ENCODE data around the gene FAR2. TPM values are rescaled to one million over a fixed set of nuclear protein-coding genes. Genes with fewer than 3 reads are reported as not detected.

FAR2 gene
- total RNA-seq, 2 donors from 2014 or later = 3.0 to 10.0 TPM

GRCh38 chr12:29158115-29158763, 9.2 kb downstream of the FAR2 start:
- Histone ChIP-seq H3K4me3 (no peak overlapping the region), H3K27me3 (no peaks in the 10 kb centered on the region), H3K9me3 (no peaks in the 10 kb centered on the region), H3K4me1 (peaks cover 0 to 22% of the 10 kb centered on the region in 2 donors), H3K36me3 (no peaks in the 10 kb centered on the region), H3K27ac (peak overlapping the region in 1 of 2 donors; percentile 40)
- no peak for DNase-seq (ENCODE audit: low spot score)
- TF ChIP-seq, protein P1, sequence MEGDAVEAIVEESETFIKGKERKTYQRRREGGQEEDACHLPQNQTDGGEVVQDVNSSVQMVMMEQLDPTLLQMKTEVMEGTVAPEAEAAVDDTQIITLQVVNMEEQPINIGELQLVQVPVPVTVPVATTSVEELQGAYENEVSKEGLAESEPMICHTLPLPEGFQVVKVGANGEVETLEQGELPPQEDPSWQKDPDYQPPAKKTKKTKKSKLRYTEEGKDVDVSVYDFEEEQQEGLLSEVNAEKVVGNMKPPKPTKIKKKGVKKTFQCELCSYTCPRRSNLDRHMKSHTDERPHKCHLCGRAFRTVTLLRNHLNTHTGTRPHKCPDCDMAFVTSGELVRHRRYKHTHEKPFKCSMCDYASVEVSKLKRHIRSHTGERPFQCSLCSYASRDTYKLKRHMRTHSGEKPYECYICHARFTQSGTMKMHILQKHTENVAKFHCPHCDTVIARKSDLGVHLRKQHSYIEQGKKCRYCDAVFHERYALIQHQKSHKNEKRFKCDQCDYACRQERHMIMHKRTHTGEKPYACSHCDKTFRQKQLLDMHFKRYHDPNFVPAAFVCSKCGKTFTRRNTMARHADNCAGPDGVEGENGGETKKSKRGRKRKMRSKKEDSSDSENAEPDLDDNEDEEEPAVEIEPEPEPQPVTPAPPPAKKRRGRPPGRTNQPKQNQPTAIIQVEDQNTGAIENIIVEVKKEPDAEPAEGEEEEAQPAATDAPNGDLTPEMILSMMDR (IDR thresholded peaks at IDR 0.05) = no peak

DNA sequence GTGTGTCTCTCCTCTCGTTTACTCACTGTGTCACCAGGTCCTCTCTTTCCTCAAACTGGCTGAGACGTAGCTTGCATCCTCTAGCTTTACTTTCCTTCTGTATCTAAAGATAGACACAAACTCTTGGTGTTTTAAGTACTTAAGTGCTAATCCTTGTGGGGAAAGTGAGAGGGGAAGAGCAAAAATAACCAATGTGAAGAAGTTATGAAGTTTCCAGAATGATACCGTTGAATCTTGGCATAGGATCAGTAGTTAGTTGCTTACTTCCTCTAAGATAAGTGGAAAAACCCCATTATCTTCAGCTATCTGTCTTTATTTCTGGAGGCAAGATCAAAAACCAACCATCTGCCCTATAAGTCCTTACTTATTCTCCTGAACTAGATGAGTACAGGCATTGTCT, 10.6 kb downstream of the FAR2 start:
- no peaks in the 10 kb centered on the region for H3K9me3 ChIP-seq
- DNase-seq (ENCODE audit: low spot score) = no peak
- no peak overlapping the region for H3K4me3 ChIP-seq
- peaks cover 0 to 28% of the 10 kb centered on the region in 2 donors for H3K4me1 ChIP-seq
- H3K27ac ChIP-seq = no peak overlapping the region
- TF ChIP-seq, protein P1 (IDR thresholded peaks at IDR 0.05) = no peak
- no peaks in the 10 kb centered on the region for H3K36me3 ChIP-seq
- no peaks in the 10 kb centered on the region for H3K27me3 ChIP-seq

- TF ChIP-seq, protein P1 (IDR thresholded peaks at IDR 0.05) = no peak
- H3K4me3 ChIP-seq = no peak overlapping the region
- no peak for DNase-seq (ENCODE audit: low spot score)
- peaks cover 0 to 25% of the 10 kb centered on the region in 2 donors for H3K4me1 ChIP-seq
- H3K27me3 ChIP-seq = no peaks in the 10 kb centered on the region
- no peak overlapping the region for H3K27ac ChIP-seq
- H3K9me3 ChIP-seq = no peaks in the 10 kb centered on the region
- no peaks in the 10 kb centered on the region for H3K36me3 ChIP-seq
These were observed 11.2 kb downstream of the FAR2 start for GRCh38 chr12:29160230-29160629.

DNA sequence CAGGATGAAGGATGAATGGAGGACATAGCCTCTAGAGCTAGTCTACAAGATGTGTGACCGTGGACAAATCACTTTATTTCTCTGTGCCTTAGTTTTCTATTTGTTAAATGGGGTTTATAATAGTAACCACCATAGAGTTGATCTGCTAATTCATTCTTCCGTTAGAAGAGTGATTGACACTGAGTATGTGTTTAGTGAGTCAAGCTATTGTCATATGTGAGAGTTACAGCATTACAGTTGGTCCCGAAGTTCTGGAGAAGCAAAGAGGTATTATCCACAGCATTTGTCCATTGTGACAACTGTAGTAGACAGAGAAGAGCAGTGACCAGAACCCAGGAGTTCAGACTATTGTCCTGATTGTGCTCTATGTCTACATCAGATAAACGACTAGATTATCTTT, 14.1 kb downstream of the FAR2 start:
- no peaks in the 10 kb centered on the region for H3K27me3 ChIP-seq
- H3K4me3 ChIP-seq = no peak overlapping the region
- TF ChIP-seq, protein P1 (IDR thresholded peaks at IDR 0.05) = no peak
- no peaks in the 10 kb centered on the region for H3K9me3 ChIP-seq
- H3K4me1 ChIP-seq = peaks cover 0 to 22% of the 10 kb centered on the region in 2 donors
- H3K36me3 ChIP-seq = no peaks in the 10 kb centered on the region
- H3K27ac ChIP-seq = no peak overlapping the region
- DNase-seq (ENCODE audit: low spot score) = no peak

DNA sequence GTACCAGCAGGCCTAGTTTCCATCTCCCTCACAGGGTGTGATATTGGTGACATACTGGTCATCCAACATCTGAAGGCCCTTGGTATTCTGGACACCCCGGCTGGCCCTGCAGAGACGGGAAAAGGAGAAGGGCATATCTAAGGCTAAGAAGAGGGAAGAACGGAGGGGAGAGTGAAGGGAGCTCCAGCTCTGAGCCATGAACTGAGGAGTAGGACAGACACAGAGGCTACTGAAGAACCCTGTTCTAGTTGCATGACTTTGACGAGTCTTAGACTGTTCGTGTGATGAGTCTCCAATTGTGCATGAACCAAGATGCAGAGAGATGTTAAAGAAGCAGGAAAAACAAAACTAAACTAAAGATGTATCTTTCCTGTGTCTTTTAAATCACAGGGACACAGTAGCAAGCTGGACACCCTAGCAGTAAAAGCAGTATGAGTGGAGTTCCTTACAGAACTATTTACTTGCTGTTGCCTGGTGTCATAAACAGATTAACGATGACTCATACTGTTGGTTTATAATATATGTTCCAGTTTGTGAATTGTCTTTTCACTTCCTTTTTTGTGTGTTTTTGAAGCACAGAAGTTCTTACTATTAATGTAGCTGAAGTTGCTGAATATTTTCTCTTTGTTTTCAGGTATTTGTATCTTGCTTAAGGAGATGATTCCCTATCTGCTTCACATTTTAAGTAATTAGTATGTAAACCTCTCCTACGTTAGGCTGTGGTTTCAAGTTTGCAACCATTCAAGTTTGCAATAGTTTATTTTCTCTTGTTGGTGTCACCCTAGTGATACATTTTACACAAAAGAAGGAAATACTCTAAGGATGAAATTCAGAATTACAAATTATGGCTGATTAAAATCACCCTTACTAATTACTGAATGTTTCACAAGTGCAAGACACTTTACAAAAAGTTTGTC, 15.7 kb downstream of the FAR2 start:
- peak overlapping the region in 1 of 2 donors; percentile 13 for H3K27ac ChIP-seq
- H3K36me3 ChIP-seq = no peaks in the 10 kb centered on the region
- DNase-seq (ENCODE audit: low spot score) = no peak
- no peaks in the 10 kb centered on the region for H3K27me3 ChIP-seq
- TF ChIP-seq, protein P1 (IDR thresholded peaks at IDR 0.05) = no peak
- H3K9me3 ChIP-seq = no peaks in the 10 kb centered on the region
- peaks cover 0 to 15% of the 10 kb centered on the region in 2 donors for H3K4me1 ChIP-seq
- no peak overlapping the region for H3K4me3 ChIP-seq

Data from right atrium auricular region (tissue), 2 donors.